Activated CD4-positive, alpha-beta memory T cell treated with anti-CD3 and anti-CD28 coated beads for 36 hours (primary cell): ENCODE measurements around the gene EIF3B. TPM values are rescaled to one million over a fixed set of nuclear protein-coding genes. Genes with fewer than 3 reads are reported as not detected.
"Not testable (repeated sequence)": the region's sequence is repeated elsewhere in the genome, so short reads cannot be mapped to it uniquely, and the experiment has no call there.

Experiments
- CTCF ChIA-PET: fragments of 350-600 bp; sonication (Branson Sonifier 250); formaldehyde crosslinking; loops from one replicate; lab custom pipeline; 2021; ENCODE audit warnings: antibody characterized with exemption, inconsistent platforms; lab: Charles Lee
- POLR2A ChIA-PET: fragments of 350-600 bp; sonication (Branson Sonifier 250); formaldehyde crosslinking; loops from one replicate; lab custom pipeline; 2021; ENCODE audit warnings: antibody characterized with exemption; lab: Charles Lee
- DNase-seq: peaks from one replicate; pipeline ENCODE4 v3.0.0-alpha.2; 2020
- H3K27ac Mint-ChIP-seq: one replicate; pipeline ENCODE4 v1.8.0; 2021; ENCODE audit warnings: mixed read lengths
- H3K27me3 Mint-ChIP-seq: one replicate; pipeline ENCODE4 v1.8.0; 2021; ENCODE audit warnings: mixed read lengths
- H3K36me3 Mint-ChIP-seq: one replicate; pipeline ENCODE4 v1.8.0; 2021; ENCODE audit warnings: mixed read lengths
- H3K4me1 Mint-ChIP-seq: one replicate; pipeline ENCODE4 v1.8.0; 2021; ENCODE audit warnings: low read depth, mixed read lengths
- H3K4me3 Mint-ChIP-seq: one replicate; pipeline ENCODE4 v1.8.0; 2021; ENCODE audit warnings: mild to moderate bottlenecking, mixed read lengths
- H3K9me3 Mint-ChIP-seq: one replicate; pipeline ENCODE4 v1.8.0; 2021; ENCODE audit warnings: mixed read lengths
- intact Hi-C: fragments of 100-400 bp; cut with micrococcal nuclease; formaldehyde crosslinking; loops from one replicate; pipeline ENCODE4 v1.15.1; 2023
- total RNA-seq, 2 experiments: library from RNA; stranded (reverse); gene quantifications; one replicate each; pipeline ENCODE4 v1.2.3, GENCODE V29; 2021

EIF3B gene
- total RNA-seq, 2 experiments from 2014 or later: 179 to 182 TPM

DNA sequence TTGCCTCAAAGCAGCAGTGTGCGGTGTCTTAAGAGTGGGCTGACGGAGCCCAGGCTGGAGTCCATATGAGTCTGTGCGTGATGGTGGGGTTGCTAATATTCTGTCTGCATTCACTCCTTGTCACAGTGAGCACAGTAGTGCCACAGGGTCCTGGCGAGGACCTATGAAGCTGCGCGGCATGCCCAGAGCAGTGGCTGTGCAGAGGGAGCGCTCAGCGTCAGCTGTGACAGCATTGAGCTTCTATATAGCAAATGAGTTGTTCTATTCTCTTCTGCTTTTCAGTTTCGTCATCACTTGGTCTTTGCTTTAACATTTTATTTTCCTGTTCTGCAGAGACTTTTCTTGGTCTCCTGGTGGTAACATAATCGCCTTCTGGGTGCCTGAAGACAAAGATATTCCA lies 14.5 kb downstream of the EIF3B start:
- no peak for DNase-seq
- Mint-ChIP-seq H3K4me1 (no peaks in the 10 kb centered on the region), H3K36me3 (peaks cover 66% of the 10 kb centered on the region), H3K27ac (no peak overlapping the region), H3K4me3 (no peak overlapping the region), H3K27me3 (no peaks in the 10 kb centered on the region), H3K9me3 (no peaks in the 10 kb centered on the region)
- ChIA-PET CTCF (interaction anchor here (0.6 to 1.2 kb wide), 2 partner anchors 62 to 379 kb away, joined by 3 read pairs; no protein-coding TSS in a partner anchor), POLR2A (no interaction called here)
- intact Hi-C loops: no loop called here

DNA sequence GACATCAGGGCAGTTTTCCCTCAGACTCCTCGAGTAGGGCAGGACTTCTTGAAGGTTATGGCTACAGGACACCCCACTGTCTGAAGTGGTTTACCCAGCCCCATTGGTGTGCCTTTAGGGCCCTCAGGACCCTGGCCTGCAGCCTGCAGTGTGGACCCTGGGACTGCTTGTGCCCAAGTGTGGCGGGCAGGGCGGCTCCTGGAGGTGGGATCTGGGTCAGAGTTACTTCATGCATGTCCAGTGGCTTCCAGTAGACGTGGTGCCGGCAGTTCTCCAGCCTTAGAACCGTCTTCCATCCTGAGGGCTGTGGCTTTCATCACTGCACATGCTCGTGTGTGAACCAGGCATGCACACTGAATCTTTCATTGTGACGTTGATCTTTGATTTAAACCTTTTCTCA lies 16.7 kb downstream of the EIF3B start:
- no peak for DNase-seq
- H3K9me3 Mint-ChIP-seq: no peaks in the 10 kb centered on the region
- CTCF ChIA-PET: interaction anchor here (0.8 kb wide), 1 partner anchor 60 kb away, joined by 3 read pairs; no protein-coding TSS in a partner anchor
- H3K27me3 Mint-ChIP-seq: no peaks in the 10 kb centered on the region
- no peaks in the 10 kb centered on the region for H3K4me1 Mint-ChIP-seq
- H3K4me3 Mint-ChIP-seq: no peak overlapping the region
- POLR2A ChIA-PET: no interaction called here
- H3K36me3 Mint-ChIP-seq: peaks cover 72% of the 10 kb centered on the region
- intact Hi-C loops: no loop called here
- H3K27ac Mint-ChIP-seq: no peak overlapping the region

DNA sequence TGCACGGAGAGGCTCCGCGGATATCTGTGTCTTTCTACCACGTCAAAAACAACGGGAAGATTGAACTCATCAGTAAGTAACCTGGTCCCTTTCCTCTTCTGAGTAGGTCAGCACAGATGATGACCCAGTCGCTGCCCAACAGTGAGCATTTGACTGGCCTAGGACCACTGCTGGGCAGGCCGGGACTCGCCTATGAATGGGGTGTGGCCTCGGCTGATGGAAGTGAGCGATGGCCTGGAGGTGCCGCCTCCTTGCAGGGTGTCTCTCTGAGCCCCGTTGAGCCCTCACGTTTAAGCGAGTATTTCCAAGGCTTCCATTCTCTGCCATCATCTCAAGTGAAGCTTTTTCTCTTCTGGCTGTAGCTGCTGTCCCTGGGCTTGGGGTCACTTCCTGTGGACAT lies 18.1 kb downstream of the EIF3B start:
- ChIA-PET CTCF (interaction anchor here (1.0 kb wide), 1 partner anchor 59 kb away, joined by 3 read pairs; no protein-coding TSS in a partner anchor), POLR2A (no interaction called here)
- no peak overlapping the region for H3K4me3 Mint-ChIP-seq
- H3K36me3 Mint-ChIP-seq: peaks cover 67% of the 10 kb centered on the region
- H3K9me3 Mint-ChIP-seq: no peaks in the 10 kb centered on the region
- DNase-seq: no peak
- no peaks in the 10 kb centered on the region for H3K4me1 Mint-ChIP-seq
- intact Hi-C loops: no loop called here
- H3K27ac Mint-ChIP-seq: no peak overlapping the region
- H3K27me3 Mint-ChIP-seq: no peaks in the 10 kb centered on the region

DNA sequence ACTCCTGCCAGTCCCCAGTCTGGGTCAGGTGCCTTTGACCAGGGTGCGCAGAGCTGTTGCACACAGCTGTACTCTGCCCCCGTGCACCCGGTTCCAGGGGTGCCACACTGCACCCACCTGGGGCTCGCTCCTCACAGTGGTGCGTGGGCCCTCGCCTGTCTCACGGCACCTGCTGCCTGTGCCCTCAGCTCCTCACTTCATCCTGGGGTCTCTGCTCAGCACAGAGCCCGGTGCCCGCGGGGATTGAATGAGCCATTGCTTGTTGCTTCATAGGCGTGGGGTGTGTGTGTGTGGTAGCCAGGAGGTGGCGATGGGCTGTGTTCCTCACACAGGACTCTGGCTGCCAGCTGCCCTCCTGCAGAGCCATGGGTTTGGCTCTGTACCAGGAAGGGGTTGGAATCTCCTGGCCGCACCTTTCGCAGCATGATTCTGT lies 18.5 kb downstream of the EIF3B start:
- H3K36me3 Mint-ChIP-seq: peaks cover 69% of the 10 kb centered on the region
- DNase-seq: no peak
- CTCF ChIA-PET: interaction anchor here (1.0 kb wide), 1 partner anchor 58 kb away, joined by 3 read pairs; no protein-coding TSS in a partner anchor
- no peaks in the 10 kb centered on the region for H3K9me3 Mint-ChIP-seq
- POLR2A ChIA-PET: interaction anchor here (0.9 kb wide), 1 partner anchor 132 kb away, joined by 6 read pairs; no protein-coding TSS in a partner anchor
- no peak overlapping the region for H3K27ac Mint-ChIP-seq
- H3K4me3 Mint-ChIP-seq: no peak overlapping the region
- no peaks in the 10 kb centered on the region for H3K4me1 Mint-ChIP-seq
- intact Hi-C loops: no loop called here
- no peaks in the 10 kb centered on the region for H3K27me3 Mint-ChIP-seq

DNA sequence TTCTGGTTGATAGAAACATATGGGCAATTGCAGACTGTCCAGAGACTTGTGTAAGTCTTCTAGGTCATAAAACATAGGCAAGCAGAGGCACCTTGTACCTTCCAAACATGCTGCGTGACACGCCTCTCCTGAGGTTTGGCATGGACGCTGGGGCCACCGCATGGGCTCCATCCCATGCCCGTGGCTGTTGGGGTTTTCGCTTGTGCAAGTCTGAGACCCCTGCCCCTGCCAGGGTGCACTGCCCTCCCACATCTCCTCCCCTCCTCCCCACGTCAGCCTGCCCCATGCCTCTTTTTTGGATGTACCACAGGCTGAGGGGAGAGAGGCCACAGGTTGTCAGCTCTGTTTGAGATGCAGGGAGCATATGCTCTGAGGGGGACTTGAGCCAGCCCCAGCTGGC lies 19.0 kb downstream of the EIF3B start:
- Mint-ChIP-seq H3K4me1 (no peaks in the 10 kb centered on the region), H3K9me3 (no peaks in the 10 kb centered on the region), H3K4me3 (no peak overlapping the region), H3K27me3 (no peaks in the 10 kb centered on the region), H3K36me3 (peaks cover 70% of the 10 kb centered on the region), H3K27ac (no peak overlapping the region)
- ChIA-PET CTCF (interaction anchor here (0.8 to 1.0 kb wide), 2 partner anchors 58 to 94 kb away, joined by 3 read pairs; no protein-coding TSS in a partner anchor), POLR2A (interaction anchor here (0.9 kb wide), 1 partner anchor 133 kb away, joined by 6 read pairs; no protein-coding TSS in a partner anchor)
- no peak for DNase-seq
- intact Hi-C loops: no loop called here

DNA sequence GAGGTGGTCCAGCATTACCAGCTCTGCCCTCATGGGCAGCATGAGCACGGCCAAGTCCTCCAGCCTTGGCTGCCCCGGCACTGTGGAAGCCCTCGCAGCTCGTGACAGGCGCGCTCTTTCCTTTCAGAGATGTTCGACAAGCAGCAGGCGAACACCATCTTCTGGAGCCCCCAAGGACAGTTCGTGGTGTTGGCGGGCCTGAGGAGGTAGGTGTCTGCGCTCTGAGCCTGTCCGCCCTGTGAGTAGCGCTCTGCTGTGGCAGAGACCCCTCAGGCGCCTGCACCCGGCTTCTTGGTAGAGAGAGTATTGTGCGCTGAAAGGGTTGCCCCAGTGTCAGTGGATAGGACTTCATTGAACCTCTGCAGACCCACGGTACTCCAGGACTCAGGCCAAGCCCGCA lies 19.8 kb downstream of the EIF3B start:
- H3K4me1 Mint-ChIP-seq: no peaks in the 10 kb centered on the region
- DNase-seq: no peak
- POLR2A ChIA-PET: no interaction called here
- H3K4me3 Mint-ChIP-seq: no peak overlapping the region
- CTCF ChIA-PET: interaction anchor here (0.8 kb wide), 1 partner anchor 94 kb away, joined by 3 read pairs; no protein-coding TSS in a partner anchor
- no peaks in the 10 kb centered on the region for H3K27me3 Mint-ChIP-seq
- peaks cover 68% of the 10 kb centered on the region for H3K36me3 Mint-ChIP-seq
- H3K9me3 Mint-ChIP-seq: no peaks in the 10 kb centered on the region
- intact Hi-C loops: no loop called here
- H3K27ac Mint-ChIP-seq: no peak overlapping the region

DNA sequence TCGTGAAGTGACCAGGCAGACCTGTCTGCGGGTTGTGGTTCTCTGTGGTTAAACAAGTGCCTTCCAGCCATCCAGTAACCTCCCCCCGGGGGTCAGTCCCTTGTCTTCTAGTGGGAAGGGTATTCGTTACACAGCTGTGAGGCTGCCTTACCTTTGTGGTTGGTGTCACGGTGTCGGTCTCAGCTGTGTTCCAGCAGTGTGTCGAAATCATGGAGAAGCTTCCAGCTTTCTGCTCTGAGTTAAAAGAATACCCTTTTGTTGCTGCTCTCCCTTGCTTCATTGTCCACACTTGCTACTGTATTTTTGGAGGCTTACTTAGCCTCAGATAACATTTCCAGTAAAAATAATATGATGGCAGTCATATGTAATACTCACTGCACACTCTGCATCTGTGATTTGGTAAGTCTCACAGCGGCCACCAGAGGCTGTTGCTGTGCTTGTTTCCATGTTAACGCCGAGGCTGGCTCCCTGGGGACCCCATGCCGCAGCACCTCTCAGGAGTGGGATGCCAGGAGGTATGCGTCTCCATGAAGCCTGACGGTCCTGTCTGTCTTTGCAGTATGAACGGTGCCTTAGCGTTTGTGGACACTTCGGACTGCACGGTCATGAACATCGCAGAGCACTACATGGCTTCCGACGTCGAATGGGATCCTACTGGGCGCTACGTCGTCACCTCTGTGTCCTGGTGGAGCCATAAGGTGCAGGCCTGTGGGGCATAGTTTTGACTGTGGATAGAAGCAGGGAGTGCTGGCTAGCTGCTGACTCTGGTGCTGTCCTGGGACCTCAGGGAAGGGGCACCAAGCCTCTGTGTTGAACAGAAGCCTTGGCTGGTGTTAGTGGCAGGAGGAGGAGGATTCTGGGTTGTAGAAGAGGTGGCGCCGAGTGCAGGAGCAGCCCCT lies 20.5 kb downstream of the EIF3B start:
- ChIA-PET CTCF (no interaction called here), POLR2A (no interaction called here)
- Mint-ChIP-seq H3K27ac (no peak overlapping the region), H3K27me3 (no peaks in the 10 kb centered on the region), H3K4me1 (no peaks in the 10 kb centered on the region), H3K36me3 (peaks cover 72% of the 10 kb centered on the region), H3K9me3 (no peaks in the 10 kb centered on the region), H3K4me3 (no peak overlapping the region)
- intact Hi-C loops: no loop called here
- DNase-seq: no peak

DNA sequence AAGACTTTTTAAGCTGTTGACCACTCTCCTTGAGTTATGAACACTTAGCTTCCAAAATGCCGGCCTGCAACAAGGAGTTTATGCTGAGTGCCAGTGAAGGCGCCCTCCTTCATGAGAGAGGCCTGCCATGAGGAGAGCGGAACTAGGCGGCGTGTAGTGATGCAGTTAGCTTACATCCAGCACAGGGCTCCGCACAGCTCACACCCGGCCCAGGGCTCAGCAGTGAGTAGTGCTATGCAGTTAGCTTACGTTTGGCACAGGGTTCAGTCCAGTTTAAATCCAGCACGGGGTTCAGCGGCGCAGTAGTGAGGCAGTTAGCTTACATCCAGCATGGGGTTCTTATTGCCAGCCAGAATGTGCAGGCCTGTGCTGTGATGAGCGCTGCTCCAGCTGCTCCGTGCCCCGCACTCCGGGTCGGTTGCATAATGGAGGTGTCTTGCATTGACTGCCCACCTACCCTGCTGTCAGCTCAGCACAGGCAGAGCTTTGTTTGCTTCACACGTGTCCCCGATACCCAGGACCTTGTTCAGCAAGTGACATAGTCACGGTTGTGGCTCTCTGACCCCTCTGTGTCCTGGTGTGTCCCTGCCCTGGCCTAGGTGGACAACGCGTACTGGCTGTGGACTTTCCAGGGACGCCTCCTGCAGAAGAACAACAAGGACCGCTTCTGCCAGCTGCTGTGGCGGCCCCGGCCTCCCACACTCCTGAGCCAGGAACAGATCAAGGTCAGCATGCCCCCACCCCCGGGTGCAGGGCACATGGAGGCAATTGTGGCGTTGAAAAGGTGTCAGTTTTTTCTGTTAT lies 21.9 kb downstream of the EIF3B start:
- intact Hi-C loops: no loop called here
- POLR2A ChIA-PET: interaction anchor here (0.6 kb wide), 1 partner anchor 176 kb away, joined by 3 read pairs; no protein-coding TSS in a partner anchor
- no peaks in the 10 kb centered on the region for H3K9me3 Mint-ChIP-seq
- no peak overlapping the region for H3K27ac Mint-ChIP-seq
- peaks cover 77% of the 10 kb centered on the region for H3K36me3 Mint-ChIP-seq
- no peak for DNase-seq
- H3K27me3 Mint-ChIP-seq: no peaks in the 10 kb centered on the region
- CTCF ChIA-PET: interaction anchor here (0.5 to 1.7 kb wide), 3 partner anchors 17 to 55 kb away, joined by 3 to 4 read pairs (median 4); no protein-coding TSS in a partner anchor
- H3K4me3 Mint-ChIP-seq: no peak overlapping the region
- H3K4me1 Mint-ChIP-seq: no peaks in the 10 kb centered on the region

DNA sequence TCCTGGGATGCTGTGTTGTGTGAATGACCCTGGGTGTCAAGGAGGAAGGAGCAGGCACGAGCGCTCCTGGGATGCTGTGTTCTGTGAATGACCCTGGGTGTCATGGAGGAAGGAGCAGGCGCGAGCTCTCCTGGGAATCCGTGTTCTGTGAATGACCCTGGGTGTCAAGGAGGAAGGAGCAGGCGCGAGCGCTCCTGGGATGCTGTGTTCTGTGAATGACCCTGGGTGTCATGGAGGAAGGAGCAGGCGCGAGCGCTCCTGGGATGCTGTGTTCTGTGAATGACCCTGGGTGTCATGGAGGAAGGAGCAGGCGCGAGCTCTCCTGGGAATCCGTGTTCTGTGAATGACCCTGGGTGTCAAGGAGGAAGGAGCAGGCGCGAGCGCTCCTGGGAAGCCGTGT lies 22.9 kb downstream of the EIF3B start:
- H3K4me3 Mint-ChIP-seq, H3K4me1 Mint-ChIP-seq, H3K27ac Mint-ChIP-seq, POLR2A ChIA-PET, H3K9me3 Mint-ChIP-seq, H3K27me3 Mint-ChIP-seq, DNase-seq, intact Hi-C loops: not testable (repeated sequence)
- H3K36me3 Mint-ChIP-seq: peaks cover 70% of the 10 kb centered on the region
- CTCF ChIA-PET: interaction anchor here (1.7 kb wide), 1 partner anchor 53 kb away, joined by 4 read pairs; no protein-coding TSS in a partner anchor

DNA sequence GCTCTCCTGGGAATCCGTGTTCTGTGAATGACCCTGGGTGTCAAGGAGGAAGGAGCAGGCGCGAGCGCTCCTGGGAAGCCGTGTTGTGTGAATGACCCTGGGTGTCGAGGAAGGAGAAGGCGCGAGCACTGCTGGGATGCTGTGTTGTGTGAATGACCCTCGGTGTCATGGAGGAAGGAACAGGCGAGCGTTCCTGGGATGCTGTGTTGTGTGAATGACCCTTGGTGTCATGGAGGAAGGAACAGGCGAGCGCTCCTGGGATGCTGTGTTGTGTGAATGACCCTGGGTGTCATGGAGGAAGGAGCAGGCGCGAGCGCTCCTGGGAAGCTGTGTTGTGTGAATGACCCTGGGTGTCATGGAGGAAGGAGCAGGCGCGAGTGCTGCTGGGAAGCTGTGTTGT lies 23.5 kb downstream of the EIF3B start:
- H3K27ac Mint-ChIP-seq, H3K9me3 Mint-ChIP-seq, H3K4me1 Mint-ChIP-seq, H3K27me3 Mint-ChIP-seq, H3K4me3 Mint-ChIP-seq, DNase-seq, POLR2A ChIA-PET, CTCF ChIA-PET, intact Hi-C loops: not testable (repeated sequence)
- peaks cover 65% of the 10 kb centered on the region for H3K36me3 Mint-ChIP-seq

DNA sequence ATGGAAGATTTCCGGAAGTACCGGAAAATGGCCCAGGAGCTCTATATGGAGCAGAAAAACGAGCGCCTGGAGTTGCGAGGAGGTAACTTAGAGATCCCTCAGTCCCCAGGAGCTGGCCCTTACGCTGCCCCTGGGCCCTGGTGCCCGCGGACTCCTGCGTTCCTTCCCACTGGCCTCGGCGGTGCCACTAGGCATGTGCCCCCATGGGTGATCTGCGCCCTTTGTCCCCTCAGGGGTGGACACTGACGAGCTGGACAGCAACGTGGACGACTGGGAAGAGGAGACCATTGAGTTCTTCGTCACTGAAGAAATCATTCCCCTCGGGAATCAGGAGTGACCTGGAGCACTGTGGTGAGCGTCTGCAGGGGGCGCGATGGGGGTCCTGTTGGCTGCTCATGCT lies 24.5 kb downstream of the EIF3B start:
- H3K4me1 Mint-ChIP-seq: no peaks in the 10 kb centered on the region
- H3K4me3 Mint-ChIP-seq: no peak overlapping the region
- POLR2A ChIA-PET: no interaction called here
- CTCF ChIA-PET: interaction anchor here (0.6 kb wide), 1 partner anchor 25 kb away, joined by 3 read pairs; no protein-coding TSS in a partner anchor
- H3K27ac Mint-ChIP-seq: no peak overlapping the region
- H3K36me3 Mint-ChIP-seq: peaks cover 59% of the 10 kb centered on the region
- intact Hi-C loops: no loop called here
- no peak for DNase-seq
- no peaks in the 10 kb centered on the region for H3K27me3 Mint-ChIP-seq
- H3K9me3 Mint-ChIP-seq: no peaks in the 10 kb centered on the region
